SK-N-SH treated with all-trans-retinoic acid at 6 μM for 48 hours (cell line): ENCODE data around the gene NUP35.

ENCODE experiments used
- ATAC-seq: fragments of 200-7000 bp; cut with Tn5 transposase; 3 replicates; pipeline ENCODE4 v1.9.1; 2020; ENCODE audit warnings: mild to moderate bottlenecking, moderate library complexity
- ARNTL ChIP-seq: fragments of 450-650 bp; formaldehyde crosslinking; IDR thresholded peaks from 2 replicates; pipeline ENCODE4 v1.5.0; 2020; ENCODE audit warnings: low read depth, mild to moderate bottlenecking, moderate library complexity, borderline replicate concordance
- CSRNP3 ChIP-seq: fragments of 250-450 bp; sonication (Bioruptor Pico); IDR thresholded peaks from 2 replicates; pipeline ENCODE4 v1.5.1; 2021; ENCODE audit warnings: mild to moderate bottlenecking, moderate library complexity
- ESRRG ChIP-seq: fragments of 250-450 bp; sonication (Bioruptor Pico); IDR thresholded peaks from 2 replicates; pipeline ENCODE4 v1.6.1; 2021; ENCODE audit warnings: mild to moderate bottlenecking
- ISL1 ChIP-seq: fragments of 250-450 bp; sonication (Bioruptor Pico); IDR thresholded peaks from 2 replicates; pipeline ENCODE4 v2.1.2; 2022; ENCODE audit warnings: mild to moderate bottlenecking, moderate library complexity
- PATZ1 ChIP-seq: fragments of 250-450 bp; sonication (Bioruptor Pico); IDR thresholded peaks from 2 replicates; pipeline ENCODE4 v1.8.0; 2020; ENCODE audit warnings: mild to moderate bottlenecking, moderate library complexity, borderline replicate concordance
- RARB ChIP-seq: fragments of 250-450 bp; sonication (Bioruptor Pico); IDR thresholded peaks from 2 replicates; pipeline ENCODE4 v1.8.0; 2021; ENCODE audit warnings: mild to moderate bottlenecking, moderate library complexity
- SNAI2 ChIP-seq: fragments of 250-450 bp; sonication (Bioruptor Pico); IDR thresholded peaks from 2 replicates; pipeline ENCODE4 v1.5.0; 2020; ENCODE audit warnings: mild to moderate bottlenecking, moderate library complexity
- TOX ChIP-seq: fragments of 250-450 bp; sonication (Bioruptor Pico); IDR thresholded peaks from 2 replicates; pipeline ENCODE4 v1.8.0; 2021; ENCODE audit warnings: mild to moderate bottlenecking, moderate library complexity, borderline replicate concordance
- TSHZ2 ChIP-seq: fragments of 250-450 bp; sonication (Bioruptor Pico); IDR thresholded peaks from 2 replicates; pipeline ENCODE4 v1.5.0; 2020; ENCODE audit warnings: mild to moderate bottlenecking, moderate library complexity
- ZNF70 ChIP-seq: fragments of 450-650 bp; formaldehyde crosslinking; IDR thresholded peaks from 2 replicates; pipeline ENCODE4 v1.5.0; 2020; ENCODE audit warnings: mild to moderate bottlenecking, moderate library complexity
- ZNF8 ChIP-seq: fragments of 450-650 bp; formaldehyde crosslinking; IDR thresholded peaks from 2 replicates; pipeline ENCODE4 v1.5.0; 2020; ENCODE audit warnings: mild to moderate bottlenecking, moderate library complexity

NUP35 gene

GRCh38 chr2:183195998-183196409, 71.8 kb downstream of the NUP35 start (continued):
- no peak for TF ChIP-seq CSRNP3 (CRISPR knock-in tag)

- TF ChIP-seq ARNTL (CRISPR knock-in tag) (no peak), TSHZ2 (no peak)
- ATAC-seq = no peak
These were observed 80.2 kb downstream of the NUP35 start for GRCh38 chr2:183204397-183204796.

- TF ChIP-seq PATZ1 (CRISPR knock-in tag) (no peak), TOX (no peak), ZNF8 (no peak), ISL1 (CRISPR knock-in tag) (no peak)
- ATAC-seq = peak; percentile 28; the same call in 2 of the 3 replicates
These were observed 82.9 kb downstream of the NUP35 start for GRCh38 chr2:183207110-183207509.

- no peak for TF ChIP-seq RARB (CRISPR knock-in tag)
- no peak for TF ChIP-seq ESRRG (CRISPR knock-in tag)
- no peak for TF ChIP-seq ISL1 (CRISPR knock-in tag)
- no peak for TF ChIP-seq ZNF8
- TF ChIP-seq SNAI2 = no peak
- TF ChIP-seq ZNF70 (CRISPR knock-in tag) = no peak
- TF ChIP-seq, all 23 proteins: peak for 0
- no peak for ATAC-seq
These were observed 85.3 kb downstream of the NUP35 start for GRCh38 chr2:183209395-183210028.
